ENCODE measurements around the gene MGMT.

- TF ChIP-seq CTCF (IDR thresholded peaks at IDR 0.05; ENCODE audit: borderline replicate concordance, extremely low read depth, low read length, poor library complexity, severe bottlenecking) (no peak), EZH2 (IDR thresholded peaks at IDR 0.05; ENCODE audit: borderline replicate concordance, low read depth, low read length, severe bottlenecking) (no peak)
Observed at GRCh38 chr10:129594811-129595210, 127.8 kb downstream of the MGMT start.
